GM12878 (cell line): Measurements from ENCODE around the gene DNAH9. TPM values are rescaled to one million over a fixed set of nuclear protein-coding genes. Genes with fewer than 3 reads are reported as not detected.

Experiments
- MEF2B ChIP-seq: fragments of 450-650 bp; IDR thresholded peaks from 2 replicates; pipeline ENCODE4 v1.6.1; 2018; ENCODE audit warnings: mild to moderate bottlenecking, moderate library complexity; ENCODE audit not compliant: partially characterized antibody, poor library complexity, severe bottlenecking
- NBN ChIP-seq: fragments of 450-650 bp; IDR thresholded peaks from 2 replicates; pipeline ENCODE4 v1.6.1; 2016
- NFXL1 ChIP-seq: fragments of 450-650 bp; IDR thresholded peaks from 2 replicates; pipeline ENCODE4 v1.6.1; 2017; ENCODE audit warnings: antibody characterized with exemption, mild to moderate bottlenecking, borderline replicate concordance
- PRDM15 ChIP-seq: fragments of 450-650 bp; formaldehyde crosslinking; IDR thresholded peaks from 2 replicates; pipeline ENCODE4 v1.4.0; 2020; ENCODE audit warnings: mild to moderate bottlenecking, moderate library complexity
- RELB ChIP-seq: fragments of 450-650 bp; IDR thresholded peaks from 2 replicates; pipeline ENCODE4 v1.6.1; 2017; ENCODE audit warnings: low read depth, mild to moderate bottlenecking, moderate library complexity
- REST ChIP-seq: IDR thresholded peaks from 2 replicates; pipeline ENCODE4 v1.6.1; 2012; ENCODE audit warnings: mild to moderate bottlenecking, low read depth, low read length
- polyA plus RNA-seq, 11 experiments: library from polyadenylated mRNA; depleted of rRNA in 4 of 11; unstranded in 6 of 11; stranded (reverse) in 5 of 11; fragments of >200 nt; fragmentation: Nextera tagmentation in 4 of 11; fragmentation: Illumina TruSeq in 1 of 11; extraction: Ambion mirVana in 4 of 11; extraction: Trizol in 1 of 11; gene quantifications; 1 replicate in 1 of 11; 2 replicates in 10 of 11; pipeline versions ENCODE4 v1.2.1 to v1.2.3, GENCODE V29; 2011 to 2016; ENCODE audit warnings: inconsistent platforms in 2 of 11, missing spikeins in 2 of 11, low read depth in 1 of 11
- total RNA-seq, 4 experiments: library from RNA; depleted of rRNA in 3 of 4; stranded (reverse); fragments of >200 nt in 3 of 4; fragmentation: Illumina TruSeq in 1 of 4; extraction: Trizol in 1 of 4; gene quantifications; 2 replicates each; pipeline versions ENCODE4 v1.2.1 to v1.2.3, GENCODE V29; 2013 to 2021

The DNAH9 gene
- total and polyA plus RNA-seq, 10 of the 15 experiments (the other 5 are each of a cell fraction or from before 2014, with no cell fraction given) = 0.10 to 0.40 (median 0.19) TPM; not detected in 7

- TF ChIP-seq PRDM15 (no peak), NFXL1 (no peak), MEF2B (no peak), RELB (no peak), REST (no peak), NBN (no peak)
These were observed 37.0 kb upstream of the DNAH9 start (continued) for GRCh38 chr17:11561281-11561680.
